Measurements from ENCODE around the gene SPRR2G.
"Not testable (repeated sequence)": the region's sequence is repeated elsewhere in the genome, so short reads cannot be mapped to it uniquely, and the experiment has no call there.

GRCh38 chr1:153112454-153112853 is 38.2 kb downstream of the SPRR2G start:
- not testable (repeated sequence) for TF ChIP-seq EZH2 (IDR thresholded peaks at IDR 0.05; ENCODE audit: low read depth, low read length, severe bottlenecking); CEBPB (IDR thresholded peaks at IDR 0.05; ENCODE audit: low read depth, low read length); POLR2A (IDR thresholded peaks at IDR 0.05; ENCODE audit: control extremely low read depth in 1 of 2, low read depth in 2 of 2, low read length in 2 of 2); POLR2AphosphoS5 (IDR thresholded peaks at IDR 0.05; ENCODE audit: low read depth, low read length)

Data from H1 (cell line).